ENCODE data around the gene NKD2. TPM values are rescaled to one million over a fixed set of nuclear protein-coding genes. Genes with fewer than 3 reads are reported as not detected.

The NKD2 gene
- total and polyA plus RNA-seq, 9 of the 15 experiments (the other 6 are each of a cell fraction or from before 2014, with no cell fraction given), result 0.09 to 0.64 (median 0.27) TPM; not detected in 5

DNA sequence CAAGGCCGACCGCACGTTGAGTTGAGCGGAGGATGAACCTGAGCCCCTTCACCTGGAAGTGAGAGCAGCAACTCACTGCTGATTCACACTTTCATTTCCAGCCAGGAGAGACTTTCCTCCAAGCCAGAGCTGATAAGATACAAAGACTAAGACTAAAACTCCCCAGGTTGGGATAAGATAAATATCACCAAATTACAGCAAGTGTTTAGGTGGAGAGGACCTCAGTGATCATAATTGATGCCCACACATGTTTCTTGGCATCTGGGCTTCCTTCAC is 6.4 kb upstream of the NKD2 start (continued):
- TF ChIP-seq ZFP30 (CRISPR knock-in tag; IDR thresholded peaks at IDR 0.05; ENCODE audit: borderline replicate concordance) (no peak), U2AF2 (optimal IDR thresholded peaks at IDR 0.05; ENCODE audit: low read depth, low read length) (no peak), HIVEP1 (CRISPR knock-in tag; IDR thresholded peaks at IDR 0.05) (no peak), XRCC4 (IDR thresholded peaks at IDR 0.05; ENCODE audit: extremely low read depth, insufficient read depth, insufficient read length) (no peak)
- TF ChIP-seq, protein P1, sequence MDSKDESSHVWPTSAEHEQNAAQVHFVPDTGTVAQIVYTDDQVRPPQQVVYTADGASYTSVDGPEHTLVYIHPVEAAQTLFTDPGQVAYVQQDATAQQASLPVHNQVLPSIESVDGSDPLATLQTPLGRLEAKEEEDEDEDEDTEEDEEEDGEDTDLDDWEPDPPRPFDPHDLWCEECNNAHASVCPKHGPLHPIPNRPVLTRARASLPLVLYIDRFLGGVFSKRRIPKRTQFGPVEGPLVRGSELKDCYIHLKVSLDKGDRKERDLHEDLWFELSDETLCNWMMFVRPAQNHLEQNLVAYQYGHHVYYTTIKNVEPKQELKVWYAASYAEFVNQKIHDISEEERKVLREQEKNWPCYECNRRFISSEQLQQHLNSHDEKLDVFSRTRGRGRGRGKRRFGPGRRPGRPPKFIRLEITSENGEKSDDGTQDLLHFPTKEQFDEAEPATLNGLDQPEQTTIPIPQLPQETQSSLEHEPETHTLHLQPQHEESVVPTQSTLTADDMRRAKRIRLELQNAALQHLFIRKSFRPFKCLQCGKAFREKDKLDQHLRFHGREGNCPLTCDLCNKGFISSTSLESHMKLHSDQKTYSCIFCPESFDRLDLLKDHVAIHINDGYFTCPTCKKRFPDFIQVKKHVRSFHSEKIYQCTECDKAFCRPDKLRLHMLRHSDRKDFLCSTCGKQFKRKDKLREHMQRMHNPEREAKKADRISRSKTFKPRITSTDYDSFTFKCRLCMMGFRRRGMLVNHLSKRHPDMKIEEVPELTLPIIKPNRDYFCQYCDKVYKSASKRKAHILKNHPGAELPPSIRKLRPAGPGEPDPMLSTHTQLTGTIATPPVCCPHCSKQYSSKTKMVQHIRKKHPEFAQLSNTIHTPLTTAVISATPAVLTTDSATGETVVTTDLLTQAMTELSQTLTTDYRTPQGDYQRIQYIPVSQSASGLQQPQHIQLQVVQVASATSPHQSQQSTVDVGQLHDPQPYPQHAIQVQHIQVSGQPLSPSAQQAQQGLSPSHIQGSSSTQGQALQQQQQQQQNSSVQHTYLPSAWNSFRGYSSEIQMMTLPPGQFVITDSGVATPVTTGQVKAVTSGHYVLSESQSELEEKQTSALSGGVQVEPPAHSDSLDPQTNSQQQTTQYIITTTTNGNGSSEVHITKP (IDR thresholded peaks at IDR 0.05; ENCODE audit: partially characterized antibody), result no peak

DNA sequence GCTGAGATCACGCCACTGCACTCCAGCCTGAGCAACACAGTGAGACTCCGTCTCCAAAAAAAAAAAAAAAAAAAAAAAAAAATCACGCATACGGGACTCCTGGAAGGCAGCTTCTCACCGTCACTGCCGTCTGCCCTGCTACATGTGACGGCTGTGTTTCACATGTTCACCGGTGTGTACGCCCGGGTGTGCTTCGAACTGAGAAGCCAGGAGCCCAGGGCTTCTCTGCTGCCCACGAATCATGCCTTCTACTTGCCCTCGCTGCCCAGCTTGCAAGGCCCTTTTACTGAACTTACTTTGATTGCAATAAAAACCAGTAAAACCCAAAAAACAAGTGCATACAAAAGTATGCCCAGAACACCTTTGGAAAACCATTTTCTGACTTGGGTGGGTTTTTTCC is 5.8 kb upstream of the NKD2 start:
- no peak overlapping the region for H3K9ac ChIP-seq (ENCODE audit: insufficient read depth in 1 of 2, low read depth in 2 of 2, low read length in 2 of 2)
- 19% methylated on average over 12 of the region's 13 CpGs for WGBS (ENCODE audit: insufficient coverage, low coverage, missing lambda C conversion rate)
- peaks cover 33% of the 10 kb centered on the region; the same call in 1 of the 2 replicates for H4K20me1 ChIP-seq (replicated peaks; ENCODE audit: control insufficient read depth, insufficient read depth, low read length)
- no peak overlapping the region for H2AFZ ChIP-seq (ENCODE audit: low read depth, low read length)
- peaks cover 0 to 28% of the 10 kb centered on the region in 2 experiments; a peak in 3 of 5 replicates for H3K4me1 ChIP-seq (replicated peaks in 1 of 2; ENCODE audit: control insufficient read depth in 2 of 2, insufficient read depth in 2 of 2, low read length in 2 of 2)
- H3K4me2 ChIP-seq (ENCODE audit: insufficient read depth, low read length), result no peak overlapping the region
- FAIRE-seq (no peak), ATAC-seq (no peak), DNase-seq (ENCODE audit: extremely low read depth in 1 of 4, low spot score in 3 of 4) (no peak)
- BruUV-seq (replicated peaks), result no TSS peak
- no peaks in the 10 kb centered on the region for H3K9me3 ChIP-seq (replicated peaks; ENCODE audit: control insufficient read depth, insufficient read depth, low read depth, low read length)
- in situ Hi-C loops (cut with MboI), result no loop called here
- no peaks in the 10 kb centered on the region for H3K36me3 ChIP-seq (ENCODE audit: control insufficient read depth, insufficient read depth, low read length)
- ChIA-PET POLR2A (interaction anchor here (1.1 kb wide), 1 partner anchor 11 kb away, joined by 3 read pairs; no protein-coding TSS in a partner anchor), CTCF (ENCODE audit: low intra/inter-chr PET ratio) (no interaction called here)
- no peaks in the 10 kb centered on the region for H3K9me1 ChIP-seq (ENCODE audit: control insufficient read depth, insufficient read depth, low read length)
- H3K27ac ChIP-seq (ENCODE audit: extremely low read depth, low read depth, low read length), result no peak overlapping the region
- peaks cover 36 to 87% of the 10 kb centered on the region in 2 experiments for H3K27me3 ChIP-seq (ENCODE audit: control insufficient read depth in 2 of 2, insufficient read depth in 2 of 2, low read length in 2 of 2)
- intact Hi-C loops (cut with micrococcal nuclease), result no loop called here
- H3K4me3 ChIP-seq, result no peak overlapping the region
- H3K79me2 ChIP-seq (ENCODE audit: control insufficient read depth, insufficient read depth, low read length), result no peaks in the 10 kb centered on the region
- TF ChIP-seq ZNF75A (CRISPR knock-in tag; IDR thresholded peaks at IDR 0.05), result no peak
- TF ChIP-seq, protein P2, sequence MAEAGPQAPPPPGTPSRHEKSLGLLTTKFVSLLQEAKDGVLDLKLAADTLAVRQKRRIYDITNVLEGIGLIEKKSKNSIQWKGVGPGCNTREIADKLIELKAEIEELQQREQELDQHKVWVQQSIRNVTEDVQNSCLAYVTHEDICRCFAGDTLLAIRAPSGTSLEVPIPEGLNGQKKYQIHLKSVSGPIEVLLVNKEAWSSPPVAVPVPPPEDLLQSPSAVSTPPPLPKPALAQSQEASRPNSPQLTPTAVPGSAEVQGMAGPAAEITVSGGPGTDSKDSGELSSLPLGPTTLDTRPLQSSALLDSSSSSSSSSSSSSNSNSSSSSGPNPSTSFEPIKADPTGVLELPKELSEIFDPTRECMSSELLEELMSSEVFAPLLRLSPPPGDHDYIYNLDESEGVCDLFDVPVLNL (CRISPR knock-in tag; IDR thresholded peaks at IDR 0.05; ENCODE audit: low read depth), result no peak
- no peak for TF ChIP-seq ZNF589 (CRISPR knock-in tag; IDR thresholded peaks at IDR 0.05; ENCODE audit: low read depth)
- TF ChIP-seq ZFP30 (CRISPR knock-in tag; IDR thresholded peaks at IDR 0.05; ENCODE audit: borderline replicate concordance), result no peak
- no peak for TF ChIP-seq ZNF12 (CRISPR knock-in tag; IDR thresholded peaks at IDR 0.05)
- TF ChIP-seq NCOA2 (IDR thresholded peaks at IDR 0.05; ENCODE audit: partially characterized antibody in 2 of 2), result no peak
- TF ChIP-seq, protein P3, sequence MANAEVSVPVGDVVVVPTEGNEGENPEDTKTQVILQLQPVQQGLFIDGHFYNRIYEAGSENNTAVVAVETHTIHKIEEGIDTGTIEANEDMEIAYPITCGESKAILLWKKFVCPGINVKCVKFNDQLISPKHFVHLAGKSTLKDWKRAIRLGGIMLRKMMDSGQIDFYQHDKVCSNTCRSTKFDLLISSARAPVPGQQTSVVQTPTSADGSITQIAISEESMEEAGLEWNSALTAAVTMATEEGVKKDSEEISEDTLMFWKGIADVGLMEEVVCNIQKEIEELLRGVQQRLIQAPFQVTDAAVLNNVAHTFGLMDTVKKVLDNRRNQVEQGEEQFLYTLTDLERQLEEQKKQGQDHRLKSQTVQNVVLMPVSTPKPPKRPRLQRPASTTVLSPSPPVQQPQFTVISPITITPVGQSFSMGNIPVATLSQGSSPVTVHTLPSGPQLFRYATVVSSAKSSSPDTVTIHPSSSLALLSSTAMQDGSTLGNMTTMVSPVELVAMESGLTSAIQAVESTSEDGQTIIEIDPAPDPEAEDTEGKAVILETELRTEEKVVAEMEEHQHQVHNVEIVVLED (CRISPR knock-in tag; IDR thresholded peaks at IDR 0.05), result no peak
- no peak for TF ChIP-seq ZBTB7A (IDR thresholded peaks at IDR 0.05; ENCODE audit: borderline replicate concordance, control insufficient read depth, low read depth, low read length)
- TF ChIP-seq, protein P4, sequence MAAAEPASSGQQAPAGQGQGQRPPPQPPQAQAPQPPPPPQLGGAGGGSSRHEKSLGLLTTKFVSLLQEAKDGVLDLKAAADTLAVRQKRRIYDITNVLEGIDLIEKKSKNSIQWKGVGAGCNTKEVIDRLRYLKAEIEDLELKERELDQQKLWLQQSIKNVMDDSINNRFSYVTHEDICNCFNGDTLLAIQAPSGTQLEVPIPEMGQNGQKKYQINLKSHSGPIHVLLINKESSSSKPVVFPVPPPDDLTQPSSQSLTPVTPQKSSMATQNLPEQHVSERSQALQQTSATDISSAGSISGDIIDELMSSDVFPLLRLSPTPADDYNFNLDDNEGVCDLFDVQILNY (CRISPR knock-in tag; IDR thresholded peaks at IDR 0.05), result no peak
- TF ChIP-seq RFX1 (IDR thresholded peaks at IDR 0.05), result no peak
- no peak for TF ChIP-seq HNRNPUL1 (IDR thresholded peaks at IDR 0.05; ENCODE audit: low read length)

All from K562 (cell line).